Measurements from ENCODE around the gene TBL3.

Gene TBL3

DNA sequence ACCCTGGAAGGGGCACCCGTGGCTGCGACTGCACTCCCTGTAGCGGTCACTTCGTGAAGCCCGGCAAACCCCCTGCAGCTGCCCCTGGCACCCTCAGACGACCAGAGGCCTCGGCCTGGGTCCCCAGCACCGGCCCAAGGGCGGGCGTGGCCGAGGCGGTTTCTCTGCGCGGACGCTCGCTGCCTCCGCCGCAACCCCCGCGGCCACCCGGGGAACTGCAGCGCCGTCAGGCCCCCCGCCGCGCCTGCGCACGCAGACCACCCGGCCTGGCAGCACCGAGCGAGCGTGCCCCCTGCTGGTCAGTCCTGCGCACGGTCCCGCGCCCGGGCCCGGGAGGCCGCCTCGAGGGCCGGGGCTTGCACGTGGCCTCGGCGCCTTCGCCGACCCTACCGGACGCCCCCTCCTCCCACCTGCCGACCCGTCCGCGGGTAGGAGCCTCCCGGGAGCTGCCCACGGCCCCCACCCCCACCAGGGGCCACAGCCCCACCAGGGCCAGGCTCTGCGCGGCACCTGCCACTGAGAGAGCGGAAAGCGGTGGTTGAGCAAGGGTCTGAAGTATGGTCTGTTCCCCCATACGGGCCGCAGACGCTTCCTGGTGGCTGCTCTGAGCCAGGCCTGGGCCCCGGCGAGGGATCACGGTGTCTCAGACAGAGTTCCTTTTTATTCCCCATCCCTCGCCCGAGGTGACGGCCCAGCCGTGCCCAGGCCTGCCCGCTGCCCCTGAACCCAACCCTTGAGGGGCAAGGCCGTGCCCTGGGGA lies 42.1 kb upstream of the TBL3 start:
- TF ChIP-seq, protein P1, sequence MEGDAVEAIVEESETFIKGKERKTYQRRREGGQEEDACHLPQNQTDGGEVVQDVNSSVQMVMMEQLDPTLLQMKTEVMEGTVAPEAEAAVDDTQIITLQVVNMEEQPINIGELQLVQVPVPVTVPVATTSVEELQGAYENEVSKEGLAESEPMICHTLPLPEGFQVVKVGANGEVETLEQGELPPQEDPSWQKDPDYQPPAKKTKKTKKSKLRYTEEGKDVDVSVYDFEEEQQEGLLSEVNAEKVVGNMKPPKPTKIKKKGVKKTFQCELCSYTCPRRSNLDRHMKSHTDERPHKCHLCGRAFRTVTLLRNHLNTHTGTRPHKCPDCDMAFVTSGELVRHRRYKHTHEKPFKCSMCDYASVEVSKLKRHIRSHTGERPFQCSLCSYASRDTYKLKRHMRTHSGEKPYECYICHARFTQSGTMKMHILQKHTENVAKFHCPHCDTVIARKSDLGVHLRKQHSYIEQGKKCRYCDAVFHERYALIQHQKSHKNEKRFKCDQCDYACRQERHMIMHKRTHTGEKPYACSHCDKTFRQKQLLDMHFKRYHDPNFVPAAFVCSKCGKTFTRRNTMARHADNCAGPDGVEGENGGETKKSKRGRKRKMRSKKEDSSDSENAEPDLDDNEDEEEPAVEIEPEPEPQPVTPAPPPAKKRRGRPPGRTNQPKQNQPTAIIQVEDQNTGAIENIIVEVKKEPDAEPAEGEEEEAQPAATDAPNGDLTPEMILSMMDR (IDR thresholded peaks at IDR 0.05; ENCODE audit: low read length, missing control alignments): peak; percentile 27
- DNase-seq (ENCODE audit: low read depth): peak; percentile 84
- H3K4me3 ChIP-seq (replicated peaks; ENCODE audit: low read depth, low read length): peak overlapping the region; percentile 49

DNA sequence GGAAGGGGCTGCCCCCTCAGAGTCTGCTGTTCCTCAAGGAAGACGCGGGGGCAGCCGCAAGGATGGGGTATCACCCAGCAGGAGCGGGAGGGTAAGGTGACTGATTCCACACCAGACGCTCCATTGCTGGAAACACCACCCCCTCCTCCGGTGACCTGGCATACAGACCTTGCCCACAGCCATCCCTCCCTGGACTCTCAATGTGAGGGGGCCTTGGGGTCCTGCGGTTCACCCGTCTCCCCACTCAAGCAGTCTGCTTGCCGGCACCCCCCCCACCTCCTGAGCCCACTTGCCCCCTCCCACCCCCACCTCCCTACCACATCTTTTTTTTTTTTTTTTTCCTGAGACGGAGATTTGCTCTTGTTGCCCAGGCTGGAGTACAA lies 41.5 kb upstream of the TBL3 start:
- no peak for DNase-seq (ENCODE audit: low read depth)
- TF ChIP-seq, protein P1 (IDR thresholded peaks at IDR 0.05; ENCODE audit: low read length, missing control alignments): no peak
- no peak overlapping the region for H3K4me3 ChIP-seq (replicated peaks; ENCODE audit: low read depth, low read length)

DNA sequence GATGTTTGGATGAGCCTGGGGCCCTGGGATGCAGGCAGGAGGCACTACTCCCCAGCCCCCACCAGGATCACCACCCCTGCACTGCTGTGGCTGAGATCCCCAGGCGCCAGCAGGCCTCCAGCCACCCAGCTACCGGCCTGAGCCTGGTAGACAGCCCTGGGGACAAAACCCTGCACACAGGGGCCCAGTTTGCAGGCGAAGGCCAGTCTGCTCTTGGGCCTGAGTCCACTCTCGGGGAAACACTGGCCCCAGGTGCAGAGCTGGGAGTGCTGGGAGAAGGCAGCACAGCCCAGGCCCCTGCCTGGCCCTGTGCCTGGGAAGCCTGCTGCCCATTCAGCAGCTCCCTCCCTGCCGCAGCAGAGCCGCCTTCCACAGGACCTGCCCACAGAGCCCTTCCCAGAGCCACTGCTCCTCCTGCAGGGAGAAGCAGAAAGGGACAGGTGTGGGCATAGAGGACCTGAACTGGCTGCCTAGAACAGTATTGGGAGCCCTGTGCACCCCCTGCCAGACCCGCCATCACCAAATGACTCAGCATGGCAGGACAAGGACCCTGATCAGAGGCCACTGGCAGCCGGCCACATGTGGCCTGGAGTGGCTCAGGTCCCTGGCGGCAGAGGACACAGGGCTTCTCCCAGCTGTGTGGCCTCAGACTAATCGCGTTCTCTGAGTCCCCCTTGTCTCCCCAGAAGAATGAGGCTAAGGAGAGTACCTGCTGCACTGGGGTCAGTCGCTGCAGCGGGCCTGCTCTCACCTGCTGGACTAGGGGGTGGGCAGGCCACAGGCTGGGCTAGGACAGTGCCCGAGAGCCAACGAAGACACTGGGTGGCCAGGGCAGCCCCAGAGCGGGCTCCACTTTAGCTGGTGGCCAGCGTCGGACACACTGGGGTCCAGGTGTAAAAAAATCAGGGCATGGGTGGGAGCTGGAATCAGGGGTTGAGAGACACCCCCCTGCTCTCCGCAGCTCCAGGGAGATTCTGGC lies 39.5 kb upstream of the TBL3 start:
- TF ChIP-seq, protein P1 (IDR thresholded peaks at IDR 0.05; ENCODE audit: low read length, missing control alignments): peak; percentile 3
- no peak overlapping the region for H3K4me3 ChIP-seq (replicated peaks; ENCODE audit: low read depth, low read length)
- peak; percentile 14 for DNase-seq (ENCODE audit: low read depth)

DNA sequence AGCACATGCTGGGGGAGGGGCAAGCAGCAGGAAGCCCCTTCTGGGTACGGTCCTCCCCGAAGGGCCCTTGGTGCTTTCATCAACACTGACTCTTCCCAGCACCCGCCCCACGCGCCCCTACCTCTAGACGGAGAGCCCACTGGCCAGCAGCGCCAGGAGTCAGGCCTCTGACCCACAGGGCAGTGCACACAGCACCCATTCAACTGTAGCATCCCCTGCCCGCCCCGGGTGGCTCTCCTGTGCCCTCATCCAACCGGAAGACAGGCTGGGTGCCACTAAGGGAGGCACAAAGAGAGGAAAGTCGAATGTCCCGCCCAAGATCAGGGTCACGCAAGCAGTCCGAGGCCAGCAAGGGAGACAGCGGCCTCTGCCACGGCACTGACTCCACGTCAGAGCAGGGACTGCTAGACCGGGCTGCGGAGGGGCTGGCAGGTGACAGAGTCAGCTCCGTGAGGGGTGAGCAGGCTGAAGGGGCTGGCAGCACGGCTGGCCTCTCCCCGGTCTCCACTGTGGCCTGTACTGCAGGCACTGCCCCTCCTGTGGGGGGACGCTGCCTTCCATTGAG lies 38.7 kb upstream of the TBL3 start:
- no peak for DNase-seq (ENCODE audit: low read depth)
- no peak overlapping the region for H3K4me3 ChIP-seq (replicated peaks; ENCODE audit: low read depth, low read length)
- TF ChIP-seq, protein P1 (IDR thresholded peaks at IDR 0.05; ENCODE audit: low read length, missing control alignments): no peak

DNA sequence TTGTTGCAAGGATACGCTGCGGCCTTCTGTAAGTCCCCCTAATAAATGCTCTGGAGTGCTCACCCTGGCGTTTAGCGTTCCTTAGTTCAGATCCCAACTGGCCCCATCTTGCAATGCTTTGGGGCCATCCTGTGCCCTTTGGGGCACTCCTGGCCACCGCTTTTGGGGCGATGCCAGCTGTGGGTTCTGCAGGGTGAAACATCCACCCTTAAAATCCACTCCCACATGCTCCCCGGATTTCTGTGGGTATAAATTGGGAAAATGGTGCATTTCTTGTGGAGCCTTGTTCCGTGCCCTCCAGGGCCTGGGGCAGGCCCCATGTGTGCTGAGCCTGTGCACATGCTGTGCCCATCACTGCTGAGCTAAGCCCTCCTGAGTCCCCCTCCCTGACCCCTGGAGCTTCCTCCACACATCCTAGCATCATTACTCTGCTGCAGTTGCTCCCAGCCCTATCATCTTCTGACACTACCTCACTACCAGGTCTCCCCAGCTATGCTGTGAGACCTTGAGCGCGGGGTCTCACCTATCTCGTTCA lies 34.8 kb upstream of the TBL3 start:
- H3K4me3 ChIP-seq (replicated peaks; ENCODE audit: low read depth, low read length): no peak overlapping the region
- DNase-seq (ENCODE audit: low read depth): no peak
- TF ChIP-seq, protein P1 (IDR thresholded peaks at IDR 0.05; ENCODE audit: low read length, missing control alignments): no peak

DNA sequence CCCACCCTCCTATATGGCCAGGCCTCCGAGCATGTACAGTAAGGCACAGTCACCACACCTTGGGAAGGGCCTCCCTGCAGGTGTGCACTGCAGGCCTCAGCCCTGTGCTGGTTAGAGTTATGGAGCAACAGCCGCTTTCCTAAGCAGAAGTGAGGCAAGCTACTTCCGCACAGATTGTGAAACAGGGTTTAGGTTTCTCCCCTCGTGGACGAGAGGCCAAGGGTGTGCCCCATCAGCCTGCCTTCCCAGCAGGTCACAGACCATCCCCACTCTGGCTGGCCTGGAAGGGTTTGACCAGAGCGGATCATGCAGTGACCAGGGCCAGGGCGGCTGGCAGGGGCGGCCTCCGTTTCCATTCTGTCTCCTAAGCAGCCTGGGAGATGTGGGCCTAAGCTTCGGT lies 33.5 kb upstream of the TBL3 start:
- no peak for DNase-seq (ENCODE audit: low read depth)
- TF ChIP-seq, protein P1 (IDR thresholded peaks at IDR 0.05; ENCODE audit: low read length, missing control alignments): no peak

More for the DNA sequence above, 33.5 kb upstream of the TBL3 start:
- no peak overlapping the region for H3K4me3 ChIP-seq (replicated peaks; ENCODE audit: low read depth, low read length)

Data from fibroblast of pulmonary artery (primary cell).